Heart right ventricle (tissue), 16 donors: ENCODE data around the gene TBC1D8B. TPM values are rescaled to one million over a fixed set of nuclear protein-coding genes. Genes with fewer than 3 reads are reported as not detected.

Experiments used
- ATAC-seq, 8 donors: fragments of 200-7000 bp; cut with Tn5 transposase; one replicate each; pipeline ENCODE4 v1.9.1; 2020; ENCODE audit warnings: mild to moderate bottlenecking in 8 of 8, moderate library complexity in 8 of 8, moderate number of reproducible peaks in 1 of 8
- DNase-seq, 2 donors: peaks; one replicate each; pipeline ENCODE4 v3.0.0-alpha.2; 2020
- H3K27ac ChIP-seq, 10 donors: fragments of 200-600 bp; sonication (generic) in 2 of 10; one replicate each; pipeline versions ENCODE4 v1.5.0 to v1.8.0; 2020 to 2022; ENCODE audit warnings: mild to moderate bottlenecking in 3 of 10
- H3K27me3 ChIP-seq, 7 donors: fragments of 200-600 bp; one replicate each; pipeline ENCODE4 v1.8.0; 2021 to 2022; ENCODE audit warnings: mild to moderate bottlenecking in 2 of 7
- H3K36me3 ChIP-seq, 9 donors: fragments of 200-600 bp; sonication (generic) in 1 of 9; one replicate each; pipeline versions ENCODE4 v1.5.0 to v1.8.0; 2020 to 2022; ENCODE audit warnings: mild to moderate bottlenecking in 2 of 9
- H3K4me1 ChIP-seq, 9 donors: fragments of 200-600 bp; sonication (generic) in 1 of 9; one replicate each; pipeline versions ENCODE4 v1.5.0 to v1.8.0; 2020 to 2022; ENCODE audit warnings: mild to moderate bottlenecking in 4 of 9
- H3K4me3 ChIP-seq, 10 donors: fragments of 200-600 bp; sonication (generic) in 2 of 10; one replicate each; pipeline versions ENCODE4 v1.5.0 to v1.8.0; 2020 to 2022; ENCODE audit warnings: mild to moderate bottlenecking in 7 of 10, moderate library complexity in 2 of 10
- H3K9me3 ChIP-seq, 11 donors: fragments of 200-600 bp in 10 of 11; sonication (generic) in 2 of 11; one replicate each; pipeline versions ENCODE4 v1.5.0 to v1.8.0; 2013 to 2022; ENCODE audit warnings: mild to moderate bottlenecking in 2 of 11, control low read depth in 1 of 11, moderate library complexity in 1 of 11
- WGBS, 2 donors: extraction: QIAGEN DNeasy Blood & Tissue Kit; methylation state at CpG; one replicate each; pipeline ENCODE4 v1.1.7; 2013; ENCODE audit warnings: inconsistent platforms in 1 of 2; 5-methylcytosine and 5-hydroxymethylcytosine counted together
- intact Hi-C, 10 donors: fragments of 100-400 bp; cut with DNase I; formaldehyde crosslinking; loops; one replicate each; pipeline versions ENCODE4 v1.11.1 to v1.14.2; 2022
- polyA plus RNA-seq, 2 donors: library from polyadenylated mRNA; stranded (reverse); fragments of 200-250 nt; gene quantifications; one replicate each; pipeline ENCODE4 v1.2.3, GENCODE V29; 2013
- total RNA-seq, 10 donors: library from RNA; stranded (reverse); fragmentation: NEBNext Ultra II Directional in 3 of 10; extraction: Animal tissue kit (Norgen Biotek cat#: 25700) in 3 of 10; gene quantifications; one replicate each; pipeline versions ENCODE4 v1.2.1 to v1.2.4, GENCODE V29; 2021 to 2023
- TF ChIP-seq, protein P1 (sequence below), 9 donors: fragments of 200-600 bp; sonication (generic) in 2 of 9; IDR thresholded peaks; one replicate each; pipeline versions ENCODE4 v1.5.0 to v1.8.0; 2021 to 2022; ENCODE audit warnings: antibody characterized with exemption in 9 of 9, mild to moderate bottlenecking in 5 of 9, moderate library complexity in 1 of 9
- donor health status: Arrhythmogenic right ventricular cardiomyopathy.
- donor health status: ischemic (EF 13 %, LVEDD 7.1; RV severe dilation, severe dysfunction).
- donor health status: healthy with polysubstance abuse.
- donor health status: DM: no; HTN: yes; CAD: no.
- donor health status: DM: no; HTN: no; CAD: no.
- donor health status: ischemic (EF 25% LVEDD 6.9; RV normal size, moderate dysfunction).
- donor health status: ischemic (EF 25% LVEDD 5.7; RV mildly dilated, moderate dysfunction).
- donor health status: healthy.
- donor health status: DM: yes; HTN: yes; CAD: no.
- donor health status: Ischemic cardiomyopathy.
- donor health status: ischemic (EF 35%, LVEDD 5.7; RV mildly dilated, moderate dysfunction).
- donor health status: nonischemic (EF 11% LVEDD 7.7; RV severe dilation, severe dysfunction).
- donor health status: DM: yes; HTN: yes; CAD: no.
- donor health status: PGD.
- donor health status: ischemic (EF 29% LVEDD 5.4; RV normal size, mild dysfunction).
- donor health status: nonischemic (EF 23%, LVEDD 6.1; RV moderate dilation, normal function).

The TBC1D8B gene
- total and polyA plus RNA-seq, 12 donors, result 0.87 to 3.4 (median 2.1) TPM

DNA sequence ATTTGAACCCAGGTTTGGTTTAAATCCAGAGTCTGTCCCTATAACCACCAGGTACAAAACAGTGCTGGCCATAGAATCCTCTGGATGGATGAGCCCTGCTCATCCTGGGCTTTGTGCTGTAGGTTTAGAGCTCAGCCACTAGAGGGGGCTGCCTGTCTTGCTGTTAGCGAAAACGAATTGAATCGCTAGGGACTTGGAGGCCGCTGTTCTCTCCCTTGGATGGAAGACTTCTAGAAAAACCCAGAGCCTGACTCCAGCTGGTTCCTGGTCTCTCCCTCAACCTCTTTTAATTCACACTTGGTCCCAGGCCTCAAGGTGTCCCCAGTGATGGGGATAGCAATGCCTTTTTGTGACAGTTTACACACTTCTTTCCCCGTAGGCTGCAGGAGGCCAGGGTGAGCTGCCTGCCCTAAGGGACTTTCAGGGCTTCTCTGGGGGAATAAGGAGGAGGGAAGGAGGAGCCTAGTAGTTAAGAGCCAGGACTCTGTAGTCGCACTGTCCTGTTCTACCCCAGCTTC lies 92.0 kb downstream of the TBC1D8B start:
- WGBS, 2 donors, result 20 to 23% methylated on average over 6 of the region's 6 CpGs
- Histone ChIP-seq H3K27me3 (peaks cover 0 to 55% (median 0%) of the 10 kb centered on the region in 7 donors), H3K36me3 (no peaks in the 10 kb centered on the region), H3K4me1 (peaks cover 0 to 5% (median 0%) of the 10 kb centered on the region in 9 donors), H3K9me3 (no peaks in the 10 kb centered on the region), H3K4me3 (no peak overlapping the region), H3K27ac (no peak overlapping the region)
- TF ChIP-seq, protein P1, sequence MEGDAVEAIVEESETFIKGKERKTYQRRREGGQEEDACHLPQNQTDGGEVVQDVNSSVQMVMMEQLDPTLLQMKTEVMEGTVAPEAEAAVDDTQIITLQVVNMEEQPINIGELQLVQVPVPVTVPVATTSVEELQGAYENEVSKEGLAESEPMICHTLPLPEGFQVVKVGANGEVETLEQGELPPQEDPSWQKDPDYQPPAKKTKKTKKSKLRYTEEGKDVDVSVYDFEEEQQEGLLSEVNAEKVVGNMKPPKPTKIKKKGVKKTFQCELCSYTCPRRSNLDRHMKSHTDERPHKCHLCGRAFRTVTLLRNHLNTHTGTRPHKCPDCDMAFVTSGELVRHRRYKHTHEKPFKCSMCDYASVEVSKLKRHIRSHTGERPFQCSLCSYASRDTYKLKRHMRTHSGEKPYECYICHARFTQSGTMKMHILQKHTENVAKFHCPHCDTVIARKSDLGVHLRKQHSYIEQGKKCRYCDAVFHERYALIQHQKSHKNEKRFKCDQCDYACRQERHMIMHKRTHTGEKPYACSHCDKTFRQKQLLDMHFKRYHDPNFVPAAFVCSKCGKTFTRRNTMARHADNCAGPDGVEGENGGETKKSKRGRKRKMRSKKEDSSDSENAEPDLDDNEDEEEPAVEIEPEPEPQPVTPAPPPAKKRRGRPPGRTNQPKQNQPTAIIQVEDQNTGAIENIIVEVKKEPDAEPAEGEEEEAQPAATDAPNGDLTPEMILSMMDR (IDR thresholded peaks at IDR 0.05), result peak; percentile 48 to 89 (median 72)
- DNase-seq, result peak; percentile 13 to 21
- peak; percentile 42 to 89 (median 80) for ATAC-seq
- intact Hi-C loops, result loop anchor here in 3 of 10 donors (2.0 to 10.0 kb wide), 4 partner anchors 58 to 1000 kb away; no protein-coding TSS in a partner anchor

DNA sequence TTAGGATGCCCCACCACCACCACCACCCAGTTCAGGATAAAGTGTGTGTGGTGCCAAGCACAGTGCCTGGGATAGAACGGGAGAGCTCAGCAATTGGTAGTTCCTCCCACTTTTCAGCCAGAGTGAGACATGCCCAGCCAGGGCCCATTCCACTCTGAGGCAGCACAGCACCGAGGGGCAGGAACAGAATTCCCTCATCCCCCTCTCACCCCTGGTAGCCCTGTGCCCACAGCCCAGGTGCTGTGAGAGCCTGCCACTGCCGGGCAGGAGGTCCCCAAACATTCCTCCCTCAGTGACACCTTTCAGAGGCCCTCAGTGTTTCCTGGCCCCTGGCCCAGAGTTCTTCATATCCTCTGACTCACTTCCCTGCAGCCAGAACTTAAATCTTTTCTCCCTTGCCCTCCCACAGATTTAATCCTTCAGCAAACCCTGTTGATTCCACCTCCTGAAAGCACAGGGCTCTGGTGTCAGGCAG lies 92.5 kb downstream of the TBC1D8B start:
- WGBS, 2 donors, result 37 to 45% methylated on average over 2 to 3 of the region's 3 CpGs
- ATAC-seq (peak in 6 of 8 donors; percentile 16 to 55 (median 44)), DNase-seq (peak; percentile 7 to 9)
- Histone ChIP-seq H3K27ac (no peak overlapping the region), H3K4me1 (peaks cover 0 to 5% (median 0%) of the 10 kb centered on the region in 9 donors), H3K27me3 (peaks cover 0 to 54% (median 0%) of the 10 kb centered on the region in 7 donors), H3K4me3 (no peak overlapping the region), H3K9me3 (no peaks in the 10 kb centered on the region), H3K36me3 (no peaks in the 10 kb centered on the region)
- TF ChIP-seq, protein P1 (IDR thresholded peaks at IDR 0.05), result no peak
- intact Hi-C loops, result loop anchor here in 6 of 10 donors (2.0 to 10.0 kb wide), 6 partner anchors 57 to 1000 kb away; no protein-coding TSS in a partner anchor

DNA sequence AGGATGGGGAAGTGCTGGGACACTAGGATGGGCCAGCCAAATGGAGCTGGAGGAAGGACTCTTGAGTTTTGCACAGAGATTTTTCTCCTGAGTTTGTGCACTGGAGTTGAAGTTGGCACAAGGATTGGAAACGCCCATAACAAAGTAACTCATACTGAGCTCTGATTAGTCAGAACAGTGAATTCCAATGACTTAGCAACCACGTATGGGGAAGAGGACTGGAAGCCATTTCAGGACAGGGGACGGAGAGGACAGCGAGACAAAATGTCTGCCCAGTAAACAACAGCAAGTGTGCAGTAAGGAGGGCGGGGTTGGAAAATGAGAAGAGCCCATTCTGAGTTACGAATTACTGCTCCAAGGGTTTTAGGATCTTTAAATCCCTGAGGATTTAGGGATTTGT lies 94.8 kb downstream of the TBC1D8B start:
- Histone ChIP-seq H3K27ac (no peak overlapping the region), H3K9me3 (no peaks in the 10 kb centered on the region), H3K36me3 (no peaks in the 10 kb centered on the region), H3K4me3 (no peak overlapping the region), H3K27me3 (peaks cover 0 to 49% (median 0%) of the 10 kb centered on the region in 7 donors), H3K4me1 (peaks cover 0 to 5% (median 0%) of the 10 kb centered on the region in 9 donors)
- DNase-seq (no peak), ATAC-seq (no peak)
- intact Hi-C loops, result loop anchor here in 5 of 10 donors (2.0 to 10.0 kb wide), 4 partner anchors 55 to 998 kb away; no protein-coding TSS in a partner anchor
- 83 to 89% methylated on average over 6 of the region's 6 CpGs for WGBS, 2 donors
- TF ChIP-seq, protein P1 (IDR thresholded peaks at IDR 0.05), result no peak

DNA sequence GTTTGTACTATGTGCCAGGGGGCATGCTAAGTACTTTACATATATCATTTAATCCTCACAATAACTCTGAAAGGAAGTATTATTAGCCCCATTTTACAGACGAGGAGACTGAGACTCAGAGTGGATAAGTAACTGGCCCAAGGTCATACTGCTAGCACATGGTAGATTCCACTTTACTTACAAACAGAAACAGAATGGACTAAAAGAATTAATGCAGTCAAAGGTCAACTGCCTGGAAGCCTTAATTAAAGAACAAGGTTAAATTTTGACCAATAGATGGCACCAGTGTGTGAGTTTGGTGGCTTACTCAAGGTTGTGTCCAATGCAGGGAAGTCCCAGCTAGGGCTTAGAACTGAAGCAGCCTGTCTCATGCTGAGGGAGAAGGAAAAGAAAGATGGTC lies 96.0 kb downstream of the TBC1D8B start:
- H3K9me3 ChIP-seq, result no peaks in the 10 kb centered on the region
- 60% methylated on average over 1 of the region's 1 CpG for WGBS, 2 donors
- H3K27ac ChIP-seq, result no peak overlapping the region
- DNase-seq (no peak), ATAC-seq (peak in 2 of 8 donors; percentile 45 to 58)
- no peaks in the 10 kb centered on the region for H3K36me3 ChIP-seq
- intact Hi-C loops, result loop anchor here in 4 of 10 donors (5.0 to 10.0 kb wide), 3 partner anchors 54 to 996 kb away; no protein-coding TSS in a partner anchor
- H3K4me3 ChIP-seq, result no peak overlapping the region
- peaks cover 0 to 37% (median 0%) of the 10 kb centered on the region in 7 donors for H3K27me3 ChIP-seq
- peaks cover 0 to 5% (median 0%) of the 10 kb centered on the region in 9 donors for H3K4me1 ChIP-seq
- TF ChIP-seq, protein P1 (IDR thresholded peaks at IDR 0.05), result peak in 7 of 9 donors; percentile 26 to 46 (median 35)
